OCI-LY7 (cell line): ENCODE data around the gene SLC39A3. TPM values are rescaled to one million over a fixed set of nuclear protein-coding genes. Genes with fewer than 3 reads are reported as not detected.

Experiments
- BruUV-seq: library from RNA; stranded (reverse); fragments of 400-500 nt; replicated peaks from 2 replicates; lab custom pipeline; 2021; lab: Mats Ljungman, UMichigan
- CTCF ChIA-PET: fragments of 300-600 bp; sonication (Branson Sonifier 250); formaldehyde crosslinking; loops from one replicate; lab custom pipeline; 2022; ENCODE audit warnings: antibody characterized with exemption; ENCODE audit not compliant: unreplicated experiment; lab: Charles Lee
- POLR2A ChIA-PET: fragments of 300-600 bp; sonication (Branson Sonifier 250); formaldehyde crosslinking; loops from one replicate; lab custom pipeline; 2022; ENCODE audit warnings: antibody characterized with exemption; lab: Charles Lee
- DNase-seq: peaks from one replicate; pipeline ENCODE4 v3.0.0-alpha.2; 2015; ENCODE audit warnings: low spot score
- H2AFZ ChIP-seq: fragments of 200-600 bp; sonication (generic), shearing (Covaris generic); 2 replicates; pipeline ENCODE4 v1.6.1; 2014; ENCODE audit warnings: mild to moderate bottlenecking, antibody characterized with exemption, low read length, moderate library complexity
- H3K27ac ChIP-seq: fragments of 200-600 bp; sonication (generic); 2 replicates; pipeline ENCODE4 v1.5.1; 2014; ENCODE audit warnings: mixed run types, low read depth, mild to moderate bottlenecking, moderate library complexity, low read length, inconsistent platforms; ENCODE audit not compliant: poor library complexity, severe bottlenecking
- H3K36me3 ChIP-seq: fragments of 200-600 bp; sonication (generic); 2 replicates; pipeline ENCODE4 v1.6.1; 2014; ENCODE audit warnings: mild to moderate bottlenecking, antibody characterized with exemption, low read length, moderate library complexity, mixed read lengths; ENCODE audit not compliant: insufficient read depth
- H3K4me1 ChIP-seq: fragments of 200-600 bp; sonication (generic); 2 replicates; pipeline ENCODE4 v1.5.1; 2014; ENCODE audit warnings: mild to moderate bottlenecking, low read length; ENCODE audit not compliant: insufficient read depth, poor library complexity, severe bottlenecking
- H3K4me2 ChIP-seq: fragments of 200-600 bp; sonication (generic); 2 replicates; pipeline ENCODE4 v1.6.1; 2014; ENCODE audit warnings: mild to moderate bottlenecking, low read length
- H3K4me3 ChIP-seq: fragments of 200-600 bp; sonication (generic); 2 replicates; pipeline ENCODE4 v1.5.1; 2014; ENCODE audit warnings: mild to moderate bottlenecking, low read depth, low read length; ENCODE audit not compliant: poor library complexity, severe bottlenecking
- H3K79me2 ChIP-seq: fragments of 200-600 bp; sonication (generic); 2 replicates; pipeline ENCODE4 v1.6.1; 2016; ENCODE audit warnings: low read depth, mild to moderate bottlenecking, low read length, moderate library complexity, mixed read lengths; ENCODE audit not compliant: insufficient read depth
- H3K9me2 ChIP-seq: fragments of 200-600 bp; sonication (generic); 2 replicates; pipeline ENCODE4 v1.6.1; 2016; ENCODE audit warnings: mild to moderate bottlenecking, low read length, mixed read lengths; ENCODE audit not compliant: insufficient read depth
- H3K9me3 ChIP-seq: fragments of 200-600 bp; sonication (generic); 2 replicates; pipeline ENCODE4 v1.6.1; 2014; ENCODE audit warnings: mild to moderate bottlenecking, mixed run types, low read length, mixed read lengths
- H4K20me1 ChIP-seq: fragments of 200-600 bp; sonication (generic); 2 replicates; pipeline ENCODE4 v1.6.1; 2014; ENCODE audit warnings: mild to moderate bottlenecking, antibody characterized with exemption, low read length, moderate library complexity, mixed read lengths; ENCODE audit not compliant: insufficient read depth
- EZH2phosphoT487 ChIP-seq: fragments of 200-600 bp; sonication (generic); IDR thresholded peaks from 2 replicates; pipeline ENCODE4 v1.6.1; 2018; ENCODE audit warnings: low read depth, borderline replicate concordance, mild to moderate bottlenecking, mixed run types, antibody characterized with exemption, low read length, moderate library complexity, mixed read lengths
- intact Hi-C: fragments of 100-400 bp; cut with micrococcal nuclease; formaldehyde crosslinking; loops from one replicate; pipeline ENCODE4 v1.10.0; 2022; ENCODE audit not compliant: unreplicated experiment
- total RNA-seq, 2 experiments: library from RNA; depleted of rRNA in 1 of 2; stranded (reverse); fragments of >200 nt in 1 of 2; shearing (Covaris generic) in 1 of 2; gene quantifications; 2 replicates each; pipeline ENCODE4 v1.2.3, GENCODE V29; 2014 to 2022
- TF ChIP-seq, protein P1 (sequence below): fragments of 200-600 bp; sonication (generic); conservative IDR thresholded peaks from 2 replicates; pipeline ENCODE4 v1.5.1; 2014; ENCODE audit warnings: mild to moderate bottlenecking, antibody characterized with exemption, low read length, moderate library complexity, mixed read lengths

Gene SLC39A3
- total RNA-seq, 2 experiments from 2014 or later = 45.6 to 46.8 TPM

DNA sequence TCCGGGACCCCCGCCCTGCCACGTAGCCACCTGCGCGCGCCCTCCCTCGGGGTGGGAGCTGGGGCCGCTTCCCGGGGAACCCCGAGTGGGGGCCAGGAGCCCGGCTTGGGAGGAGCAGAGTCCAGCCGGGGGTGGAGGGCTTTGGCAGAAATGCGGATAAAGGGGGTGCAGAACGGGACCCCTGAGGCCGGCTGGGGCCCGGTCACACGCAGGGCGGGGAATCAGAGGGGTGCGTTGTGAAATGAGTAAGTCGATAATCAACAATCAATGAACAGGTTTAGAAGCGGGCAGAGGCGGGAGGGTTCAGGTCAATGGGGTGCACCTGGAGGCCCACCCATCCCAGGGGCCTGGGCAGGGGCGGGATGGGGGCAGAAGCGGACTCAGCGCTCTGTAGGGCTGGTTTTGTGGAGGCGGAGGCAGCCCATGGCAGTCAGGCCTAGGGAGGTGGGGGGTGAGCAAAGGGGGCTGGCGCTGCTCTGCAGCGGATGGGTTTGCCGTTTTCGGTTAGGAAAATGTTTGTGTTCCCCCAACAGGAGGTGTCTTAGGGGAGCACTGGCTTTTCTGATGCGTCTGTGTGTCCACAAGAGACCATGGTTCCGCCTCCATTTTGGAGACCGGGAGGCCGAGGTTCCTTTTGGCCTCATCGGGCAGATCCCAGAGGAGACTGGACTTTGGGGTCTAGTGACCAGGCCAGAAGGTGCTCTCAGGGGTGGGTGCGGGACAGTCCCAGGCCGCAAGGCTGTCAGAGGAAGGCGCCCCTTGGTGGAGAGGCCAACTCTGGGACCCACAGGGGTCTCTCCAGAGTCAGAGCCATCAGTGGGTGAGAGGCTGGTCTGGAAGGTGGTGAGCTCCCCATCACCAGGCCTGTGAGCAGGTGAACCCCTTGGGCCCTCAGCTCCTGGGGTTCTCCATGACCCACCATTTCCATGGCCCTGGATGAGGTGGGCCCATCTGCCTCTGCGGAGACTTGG, 18.0 kb downstream of the SLC39A3 start:
- H4K20me1 ChIP-seq = no peaks in the 10 kb centered on the region
- CTCF ChIA-PET = no interaction called here
- intact Hi-C loops = no loop called here
- no TSS peak for BruUV-seq
- H3K36me3 ChIP-seq = no peaks in the 10 kb centered on the region
- H2AFZ ChIP-seq = no peak overlapping the region
- no peak overlapping the region for H3K4me2 ChIP-seq
- TF ChIP-seq, protein P1, sequence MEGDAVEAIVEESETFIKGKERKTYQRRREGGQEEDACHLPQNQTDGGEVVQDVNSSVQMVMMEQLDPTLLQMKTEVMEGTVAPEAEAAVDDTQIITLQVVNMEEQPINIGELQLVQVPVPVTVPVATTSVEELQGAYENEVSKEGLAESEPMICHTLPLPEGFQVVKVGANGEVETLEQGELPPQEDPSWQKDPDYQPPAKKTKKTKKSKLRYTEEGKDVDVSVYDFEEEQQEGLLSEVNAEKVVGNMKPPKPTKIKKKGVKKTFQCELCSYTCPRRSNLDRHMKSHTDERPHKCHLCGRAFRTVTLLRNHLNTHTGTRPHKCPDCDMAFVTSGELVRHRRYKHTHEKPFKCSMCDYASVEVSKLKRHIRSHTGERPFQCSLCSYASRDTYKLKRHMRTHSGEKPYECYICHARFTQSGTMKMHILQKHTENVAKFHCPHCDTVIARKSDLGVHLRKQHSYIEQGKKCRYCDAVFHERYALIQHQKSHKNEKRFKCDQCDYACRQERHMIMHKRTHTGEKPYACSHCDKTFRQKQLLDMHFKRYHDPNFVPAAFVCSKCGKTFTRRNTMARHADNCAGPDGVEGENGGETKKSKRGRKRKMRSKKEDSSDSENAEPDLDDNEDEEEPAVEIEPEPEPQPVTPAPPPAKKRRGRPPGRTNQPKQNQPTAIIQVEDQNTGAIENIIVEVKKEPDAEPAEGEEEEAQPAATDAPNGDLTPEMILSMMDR = no peak
- TF ChIP-seq EZH2phosphoT487 = no peak
- H3K9me3 ChIP-seq = no peaks in the 10 kb centered on the region
- H3K9me2 ChIP-seq = no peaks in the 10 kb centered on the region
- H3K79me2 ChIP-seq = no peaks in the 10 kb centered on the region
- H3K4me3 ChIP-seq = no peak overlapping the region
- POLR2A ChIA-PET = no interaction called here
- H3K27ac ChIP-seq = no peak overlapping the region
- DNase-seq = no peak
- H3K4me1 ChIP-seq = peaks cover 16% of the 10 kb centered on the region

DNA sequence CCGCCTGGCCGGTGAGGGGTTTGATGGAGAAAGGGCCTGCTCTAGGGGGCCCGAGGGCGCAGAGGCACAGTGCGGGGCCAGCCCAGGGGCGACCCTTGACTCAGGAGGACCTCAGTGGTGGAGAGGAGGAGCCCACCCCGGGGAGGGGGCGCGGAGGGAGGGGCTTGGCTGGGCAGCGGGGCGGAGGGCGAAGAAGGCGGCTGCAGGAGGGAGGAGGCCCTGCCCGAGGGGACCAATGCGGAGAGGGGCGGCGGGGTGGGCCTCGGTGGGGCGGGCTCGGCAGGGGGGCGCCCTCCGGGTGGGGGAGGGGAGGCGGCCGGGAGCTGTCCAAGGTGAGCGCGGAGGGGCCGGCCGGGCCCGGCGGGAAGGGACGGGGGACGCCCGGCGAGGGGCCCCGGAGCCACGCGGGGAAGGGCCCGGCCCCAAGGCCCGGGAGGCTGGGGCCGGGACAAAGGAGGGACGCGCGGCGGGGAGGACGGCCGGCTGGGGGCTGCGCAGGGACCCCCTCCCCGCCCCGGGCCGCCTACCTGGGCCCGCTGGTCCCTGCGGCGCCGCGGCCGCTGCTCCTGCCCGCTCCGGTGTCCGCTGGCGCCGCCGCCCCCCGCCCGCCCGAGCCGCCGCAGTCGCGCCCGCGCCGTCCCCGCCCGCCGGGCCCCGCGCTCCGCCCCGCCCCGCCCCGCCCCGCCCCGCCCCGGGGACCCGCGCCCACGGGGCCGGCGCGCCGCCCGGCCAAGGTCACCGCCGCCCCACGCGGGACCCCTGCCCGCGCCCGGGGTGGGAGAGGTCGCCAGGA, 18.8 kb downstream of the SLC39A3 start, which contains the start of gene DIRAS1:
Gene DIRAS1 (minus strand): TSS at position 596 of the 793 bp plus-strand sequence. CDS start 3,566 bp downstream, outside the sequence.
- Histone ChIP-seq H4K20me1 (no peaks in the 10 kb centered on the region), H3K9me2 (no peaks in the 10 kb centered on the region), H3K79me2 (no peaks in the 10 kb centered on the region), H2AFZ (no peak within 1 kb of the TSS), H3K36me3 (no peaks in the 10 kb centered on the region), H3K4me1 (peaks cover 16% of the 10 kb centered on the region), H3K4me2 (peak within 1 kb of the TSS; percentile 30; the same call in 1 of the 2 replicates), H3K27ac (no peak within 1 kb of the TSS), H3K9me3 (no peaks in the 10 kb centered on the region), H3K4me3 (no peak within 1 kb of the TSS)
- intact Hi-C loops = no loop called here
- DNase-seq = no peak
- POLR2A ChIA-PET = no interaction called here
- CTCF ChIA-PET = no interaction called here
- TF ChIP-seq, protein P1 = no peak
- no peak for TF ChIP-seq EZH2phosphoT487
- BruUV-seq = no TSS peak
